ENCODE data around the gene TTC29. TPM values are rescaled to one million over a fixed set of nuclear protein-coding genes. Genes with fewer than 3 reads are reported as not detected.
A peak's percentile ranks its signal among the peaks of the same experiment; 100 is the strongest.

TTC29 gene
- not detected for polyA plus RNA-seq (2012; ENCODE audit: insufficient read depth, insufficient read length, low read depth)

GRCh38 chr4:146945556-146946374 lies at the start of gene TTC29:
TTC29 (minus strand) TSS chr4:146945864; CDS start chr4:146939895, 5,969 bp downstream.
- H3K4me1 ChIP-seq: no peaks in the 10 kb centered on the region
- peak within 1 kb of the TSS; percentile 41 for H3K4me3 ChIP-seq (ENCODE audit: low read depth, low read length)
- no peak for TF ChIP-seq CTCF (IDR thresholded peaks at IDR 0.05; ENCODE audit: low read depth, low read length)
- H3K9me3 ChIP-seq: no peaks in the 10 kb centered on the region
- DNase-seq: peak; percentile 97
- H3K36me3 ChIP-seq: no peaks in the 10 kb centered on the region
- peaks cover 75% of the 10 kb centered on the region for H3K27me3 ChIP-seq

GRCh38 chr4:146981651-146982050 lies 36.0 kb upstream of the TTC29 start:
- peaks cover 3% of the 10 kb centered on the region; the same call in 1 of the 2 replicates for H3K27me3 ChIP-seq
- no peak for DNase-seq
- no peaks in the 10 kb centered on the region for H3K36me3 ChIP-seq
- H3K4me3 ChIP-seq (ENCODE audit: low read depth, low read length): no peak overlapping the region
- no peaks in the 10 kb centered on the region; the same call in 1 of the 2 replicates for H3K4me1 ChIP-seq
- H3K9me3 ChIP-seq: no peaks in the 10 kb centered on the region
- no peak for TF ChIP-seq CTCF (IDR thresholded peaks at IDR 0.05; ENCODE audit: low read depth, low read length)

- Histone ChIP-seq H3K27me3 (peaks cover 3% of the 10 kb centered on the region; the same call in 1 of the 2 replicates), H3K36me3 (no peaks in the 10 kb centered on the region), H3K4me1 (no peaks in the 10 kb centered on the region; the same call in 1 of the 2 replicates), H3K9me3 (no peaks in the 10 kb centered on the region), H3K4me3 (ENCODE audit: low read depth, low read length) (no peak overlapping the region)
- no peak for TF ChIP-seq CTCF (IDR thresholded peaks at IDR 0.05; ENCODE audit: low read depth, low read length)
- DNase-seq: no peak
These were observed 33.0 kb upstream of the TTC29 start for GRCh38 chr4:146978641-146979040.

- Histone ChIP-seq H3K4me3 (ENCODE audit: low read depth, low read length) (no peak overlapping the region), H3K27me3 (peaks cover 3% of the 10 kb centered on the region; the same call in 1 of the 2 replicates), H3K9me3 (no peaks in the 10 kb centered on the region), H3K4me1 (no peaks in the 10 kb centered on the region; the same call in 1 of the 2 replicates), H3K36me3 (no peaks in the 10 kb centered on the region)
- TF ChIP-seq CTCF (IDR thresholded peaks at IDR 0.05; ENCODE audit: low read depth, low read length): no peak
- no peak for DNase-seq
These were observed 30.5 kb upstream of the TTC29 start for GRCh38 chr4:146976145-146976544.

GRCh38 chr4:146975527-146975926 lies 29.9 kb upstream of the TTC29 start:
- no peaks in the 10 kb centered on the region for H3K36me3 ChIP-seq
- no peaks in the 10 kb centered on the region for H3K9me3 ChIP-seq
- no peak for TF ChIP-seq CTCF (IDR thresholded peaks at IDR 0.05; ENCODE audit: low read depth, low read length)
- peaks cover 4% of the 10 kb centered on the region for H3K27me3 ChIP-seq
- no peak for DNase-seq
- no peak overlapping the region for H3K4me3 ChIP-seq (ENCODE audit: low read depth, low read length)
- H3K4me1 ChIP-seq: no peaks in the 10 kb centered on the region; the same call in 1 of the 2 replicates

GRCh38 chr4:146975036-146975435 lies 29.4 kb upstream of the TTC29 start:
- H3K4me1 ChIP-seq: no peaks in the 10 kb centered on the region; the same call in 1 of the 2 replicates
- H3K36me3 ChIP-seq: no peaks in the 10 kb centered on the region
- no peaks in the 10 kb centered on the region for H3K9me3 ChIP-seq
- DNase-seq: no peak
- no peak overlapping the region for H3K4me3 ChIP-seq (ENCODE audit: low read depth, low read length)
- no peak for TF ChIP-seq CTCF (IDR thresholded peaks at IDR 0.05; ENCODE audit: low read depth, low read length)
- H3K27me3 ChIP-seq: peaks cover 9% of the 10 kb centered on the region
